Breast epithelium (tissue), 4 donors: ENCODE results near the gene TEX2. TPM values are rescaled to one million over a fixed set of nuclear protein-coding genes. Genes with fewer than 3 reads are reported as not detected.

ENCODE experiments used
- DNase-seq, 2 donors: peaks; one replicate each; pipeline ENCODE4 v3.0.0-alpha.2; 2019; ENCODE audit warnings: low spot score in 2 of 2
- H3K27ac ChIP-seq, 2 donors: fragments of 200-600 bp; sonication (generic) in 1 of 2; one replicate each; pipeline ENCODE4 v1.5.1; 2016 to 2019; ENCODE audit warnings: mild to moderate bottlenecking in 1 of 2
- H3K27me3 ChIP-seq, 2 donors: fragments of 200-600 bp; sonication (generic) in 1 of 2; one replicate each; pipeline versions ENCODE4 v1.5.1 to v1.6.0; 2017 to 2019; ENCODE audit warnings: control low read depth in 1 of 2, mild to moderate bottlenecking in 1 of 2
- H3K36me3 ChIP-seq: fragments of 200-600 bp; one replicate; pipeline ENCODE4 v1.5.1; 2019
- H3K4me1 ChIP-seq, 2 donors: fragments of 200-600 bp; sonication (generic); one replicate each; pipeline ENCODE4 v1.5.1; 2016 to 2019; ENCODE audit warnings: control low read depth in 1 of 2
- H3K4me3 ChIP-seq, 3 donors: fragments of 200-600 bp; sonication (generic); 1 replicate in 2 of 3; 2 replicates in 1 of 3; pipeline ENCODE4 v1.5.1; 2016 to 2019; ENCODE audit warnings: mild to moderate bottlenecking in 3 of 3, moderate library complexity in 2 of 3
- H3K9me3 ChIP-seq, 2 donors: fragments of 200-600 bp; sonication (generic) in 1 of 2; one replicate each; pipeline ENCODE4 v1.5.1; 2016 to 2019; ENCODE audit warnings: control low read depth in 1 of 2
- POLR2A ChIP-seq: fragments of 450-650 bp; IDR thresholded peaks from one replicate; pipeline ENCODE4 v1.6.1; 2016; ENCODE audit warnings: antibody characterized with exemption, mild to moderate bottlenecking, moderate library complexity
- POLR2AphosphoS5 ChIP-seq, 3 donors: sonication (generic); formaldehyde crosslinking; IDR thresholded peaks; one replicate each; pipeline ENCODE4 v1.6.1; 2017; ENCODE audit warnings: antibody characterized with exemption in 3 of 3
- intact Hi-C: fragments of 100-400 bp; cut with DNase I; formaldehyde crosslinking; loops from one replicate; pipeline ENCODE4 v1.15.1; 2023; ENCODE audit warnings: low total_unique reads
- total RNA-seq, 3 donors: library from RNA; depleted of rRNA; stranded (reverse); fragments of >200 nt; gene quantifications; one replicate each; pipeline ENCODE4 v1.1.0, GENCODE V29; 2016
- TF ChIP-seq, protein P1 (sequence below), 3 donors: fragments of 450-650 bp; IDR thresholded peaks; one replicate each; pipeline ENCODE4 v1.5.1; 2016 to 2017; ENCODE audit warnings: antibody characterized with exemption in 3 of 3, mild to moderate bottlenecking in 3 of 3, moderate library complexity in 3 of 3

The TEX2 gene
- total RNA-seq, 3 donors from 2014 or later: 47.5 to 70.7 (median 69.6) TPM

DNA sequence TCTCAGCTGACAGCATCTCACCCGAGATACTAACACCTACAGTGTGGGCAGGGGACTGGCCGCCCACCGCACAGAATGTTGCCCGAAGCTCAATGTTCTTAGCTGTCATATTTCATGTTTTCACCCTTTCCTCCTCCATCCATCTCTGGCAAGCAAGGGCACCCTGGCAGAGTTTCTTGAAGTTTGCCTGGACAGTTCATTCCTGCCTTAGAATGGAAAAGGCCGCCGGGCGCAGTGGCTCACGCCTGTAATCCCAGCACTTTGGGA lies 37.6 kb upstream of the TEX2 start:
- Histone ChIP-seq H3K27ac (peak overlapping the region in 1 of 2 donors; percentile 48), H3K27me3 (no peaks in the 10 kb centered on the region), H3K4me1 (no peaks in the 10 kb centered on the region), H3K36me3 (no peaks in the 10 kb centered on the region), H3K9me3 (no peaks in the 10 kb centered on the region), H3K4me3 (no peak overlapping the region)
- intact Hi-C loops: no loop called here
- no peak for TF ChIP-seq POLR2AphosphoS5 (IDR thresholded peaks at IDR 0.05)
- TF ChIP-seq, protein P1, sequence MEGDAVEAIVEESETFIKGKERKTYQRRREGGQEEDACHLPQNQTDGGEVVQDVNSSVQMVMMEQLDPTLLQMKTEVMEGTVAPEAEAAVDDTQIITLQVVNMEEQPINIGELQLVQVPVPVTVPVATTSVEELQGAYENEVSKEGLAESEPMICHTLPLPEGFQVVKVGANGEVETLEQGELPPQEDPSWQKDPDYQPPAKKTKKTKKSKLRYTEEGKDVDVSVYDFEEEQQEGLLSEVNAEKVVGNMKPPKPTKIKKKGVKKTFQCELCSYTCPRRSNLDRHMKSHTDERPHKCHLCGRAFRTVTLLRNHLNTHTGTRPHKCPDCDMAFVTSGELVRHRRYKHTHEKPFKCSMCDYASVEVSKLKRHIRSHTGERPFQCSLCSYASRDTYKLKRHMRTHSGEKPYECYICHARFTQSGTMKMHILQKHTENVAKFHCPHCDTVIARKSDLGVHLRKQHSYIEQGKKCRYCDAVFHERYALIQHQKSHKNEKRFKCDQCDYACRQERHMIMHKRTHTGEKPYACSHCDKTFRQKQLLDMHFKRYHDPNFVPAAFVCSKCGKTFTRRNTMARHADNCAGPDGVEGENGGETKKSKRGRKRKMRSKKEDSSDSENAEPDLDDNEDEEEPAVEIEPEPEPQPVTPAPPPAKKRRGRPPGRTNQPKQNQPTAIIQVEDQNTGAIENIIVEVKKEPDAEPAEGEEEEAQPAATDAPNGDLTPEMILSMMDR (IDR thresholded peaks at IDR 0.05): no peak
- TF ChIP-seq POLR2A: no peak
- peak in 1 of 2 donors; percentile 38 for DNase-seq

DNA sequence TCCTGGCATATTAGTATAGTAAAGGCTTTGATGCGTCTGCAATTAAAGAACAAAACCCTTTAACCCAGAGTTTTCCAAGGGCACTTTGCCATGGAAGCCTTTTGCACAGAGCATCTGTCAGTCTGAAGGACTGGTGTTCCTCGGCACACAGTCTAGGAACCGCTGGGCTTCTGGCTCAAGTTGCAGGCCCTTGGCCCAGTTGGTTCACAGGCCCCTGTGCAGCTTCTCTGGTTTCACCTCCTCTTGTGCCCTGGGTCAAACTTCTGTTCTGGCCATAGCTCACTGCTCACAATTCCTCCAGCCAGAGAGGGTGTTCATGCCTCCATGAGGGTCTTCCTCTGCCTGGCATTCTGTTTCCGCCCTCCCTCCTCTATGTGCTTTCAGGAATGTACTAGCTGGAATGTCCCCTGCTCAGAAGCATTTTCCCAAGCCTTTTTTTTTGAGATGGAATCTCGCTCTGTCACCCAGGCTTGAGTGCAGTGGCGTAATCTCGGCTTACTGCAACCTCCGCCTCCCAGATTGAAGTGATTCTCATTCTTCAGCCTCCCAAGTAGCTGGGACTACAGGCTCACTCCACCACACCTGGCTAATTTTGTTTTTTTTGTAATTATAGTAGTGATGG lies 34.5 kb upstream of the TEX2 start:
- TF ChIP-seq, protein P1 (IDR thresholded peaks at IDR 0.05): no peak
- TF ChIP-seq POLR2A (no peak), POLR2AphosphoS5 (IDR thresholded peaks at IDR 0.05) (no peak)
- H3K4me1 ChIP-seq: no peaks in the 10 kb centered on the region
- no peaks in the 10 kb centered on the region for H3K36me3 ChIP-seq
- DNase-seq: no peak
- intact Hi-C loops: no loop called here
- H3K9me3 ChIP-seq: no peaks in the 10 kb centered on the region
- H3K27me3 ChIP-seq: no peaks in the 10 kb centered on the region
- no peak overlapping the region for H3K27ac ChIP-seq
- H3K4me3 ChIP-seq: no peak overlapping the region

DNA sequence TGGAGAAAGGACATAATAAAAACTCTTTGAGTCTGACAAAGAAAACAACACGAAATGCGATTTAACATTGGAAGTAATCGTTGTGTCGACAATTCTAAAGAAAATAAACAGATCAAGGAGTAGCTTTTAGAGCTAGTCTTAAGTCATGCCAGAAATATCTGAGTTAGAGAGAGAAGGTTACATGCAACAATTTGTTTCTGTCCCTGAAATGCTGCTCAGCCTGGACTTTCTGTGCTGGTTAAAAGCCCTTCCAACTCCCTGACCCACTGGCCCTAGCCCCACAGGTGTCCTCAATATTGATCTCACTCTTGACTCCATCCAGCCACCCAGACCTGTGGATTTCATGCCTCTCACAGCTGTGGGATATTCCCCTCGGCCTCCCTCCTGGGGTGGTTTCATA lies 33.2 kb upstream of the TEX2 start:
- H3K4me1 ChIP-seq: no peaks in the 10 kb centered on the region
- H3K4me3 ChIP-seq: no peak overlapping the region
- TF ChIP-seq, protein P1 (IDR thresholded peaks at IDR 0.05): no peak
- TF ChIP-seq POLR2AphosphoS5 (IDR thresholded peaks at IDR 0.05) (no peak), POLR2A (no peak)
- no peaks in the 10 kb centered on the region for H3K27me3 ChIP-seq
- intact Hi-C loops: no loop called here
- no peaks in the 10 kb centered on the region for H3K9me3 ChIP-seq
- no peaks in the 10 kb centered on the region for H3K36me3 ChIP-seq
- no peak for DNase-seq
- H3K27ac ChIP-seq: no peak overlapping the region

DNA sequence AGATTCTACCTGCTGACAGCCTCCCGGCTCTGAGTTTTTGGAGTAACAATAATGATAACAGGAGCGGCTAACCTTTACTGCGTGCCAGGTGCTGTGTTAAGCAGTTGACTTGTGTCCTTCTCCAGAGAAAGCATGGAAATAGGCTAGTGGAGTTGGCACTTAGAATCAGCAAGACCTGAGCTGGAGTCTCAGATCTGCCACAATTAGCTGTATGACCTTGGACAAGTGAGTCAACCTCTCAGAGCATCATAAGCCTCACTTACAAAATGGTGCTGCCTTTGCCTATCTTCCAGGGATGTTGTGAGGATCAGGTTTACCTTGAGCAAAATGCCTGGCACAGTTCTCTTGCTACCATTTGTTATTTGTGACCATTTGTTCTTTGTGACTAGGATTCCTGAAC lies 32.1 kb upstream of the TEX2 start:
- Histone ChIP-seq H3K9me3 (peaks cover 0 to 5% of the 10 kb centered on the region in 2 donors), H3K4me1 (no peaks in the 10 kb centered on the region), H3K27ac (no peak overlapping the region), H3K4me3 (no peak overlapping the region), H3K36me3 (no peaks in the 10 kb centered on the region), H3K27me3 (no peaks in the 10 kb centered on the region)
- DNase-seq: no peak
- TF ChIP-seq, protein P1 (IDR thresholded peaks at IDR 0.05): no peak
- TF ChIP-seq POLR2AphosphoS5 (IDR thresholded peaks at IDR 0.05): no peak
- no peak for TF ChIP-seq POLR2A
- intact Hi-C loops: no loop called here

DNA sequence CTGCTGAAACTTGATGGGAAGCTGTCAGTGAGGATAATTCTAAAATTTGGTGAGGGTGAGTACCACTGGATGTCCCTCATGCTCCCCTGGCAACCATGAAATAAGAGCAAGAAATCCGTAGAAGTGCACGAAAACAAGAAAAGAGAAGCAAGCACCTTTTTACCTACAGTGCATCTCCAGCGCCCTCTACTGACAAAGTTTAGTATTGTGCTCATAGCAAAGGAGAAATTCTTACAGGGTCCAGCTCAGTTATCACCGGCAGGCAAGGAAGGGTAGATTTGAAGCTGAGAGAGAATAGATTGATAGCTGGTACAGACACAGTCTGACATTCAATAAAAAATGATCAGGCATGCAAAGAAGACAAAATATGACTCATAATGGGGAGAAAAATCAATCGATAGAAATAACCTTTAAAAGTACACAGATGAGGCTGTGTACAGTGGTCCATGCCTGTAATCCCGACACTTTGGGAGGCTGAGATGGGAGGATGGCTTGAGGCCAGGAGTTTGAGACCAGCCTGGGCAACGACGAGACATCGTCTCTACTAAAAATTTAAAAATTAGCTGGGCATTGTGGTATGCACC lies 28.3 kb upstream of the TEX2 start:
- no peak overlapping the region for H3K27ac ChIP-seq
- no peak overlapping the region for H3K4me3 ChIP-seq
- no peak for DNase-seq
- H3K4me1 ChIP-seq: no peaks in the 10 kb centered on the region
- intact Hi-C loops: no loop called here
- H3K27me3 ChIP-seq: no peaks in the 10 kb centered on the region
- peaks cover 0 to 5% of the 10 kb centered on the region in 2 donors for H3K9me3 ChIP-seq
- H3K36me3 ChIP-seq: no peaks in the 10 kb centered on the region
- TF ChIP-seq POLR2A (no peak), POLR2AphosphoS5 (IDR thresholded peaks at IDR 0.05) (no peak)
- TF ChIP-seq, protein P1 (IDR thresholded peaks at IDR 0.05): no peak
